Measurements from ENCODE around the gene PRSS8.

GRCh38 chr16:31094424-31095120 lies 41.0 kb downstream of the PRSS8 start, which contains the start of gene VKORC1:
- TF ChIP-seq CTCF (conservative IDR thresholded peaks at IDR 0.05) (no peak), ZFX (IDR thresholded peaks at IDR 0.05) (no peak)

Measured in C4-2B (cell line).